22Rv1 (cell line): ENCODE measurements around the gene ZBTB42.

Source experiments
- ZFX ChIP-seq: fragments of 450-650 bp; IDR thresholded peaks from 2 replicates; pipeline ENCODE4 v1.6.1; 2017; ENCODE audit warnings: antibody characterized with exemption, borderline replicate concordance
- TF ChIP-seq, protein P1 (sequence below): fragments of 450-650 bp; IDR thresholded peaks from 2 replicates; pipeline ENCODE4 v1.5.1; 2017; ENCODE audit warnings: mild to moderate bottlenecking

DNA sequence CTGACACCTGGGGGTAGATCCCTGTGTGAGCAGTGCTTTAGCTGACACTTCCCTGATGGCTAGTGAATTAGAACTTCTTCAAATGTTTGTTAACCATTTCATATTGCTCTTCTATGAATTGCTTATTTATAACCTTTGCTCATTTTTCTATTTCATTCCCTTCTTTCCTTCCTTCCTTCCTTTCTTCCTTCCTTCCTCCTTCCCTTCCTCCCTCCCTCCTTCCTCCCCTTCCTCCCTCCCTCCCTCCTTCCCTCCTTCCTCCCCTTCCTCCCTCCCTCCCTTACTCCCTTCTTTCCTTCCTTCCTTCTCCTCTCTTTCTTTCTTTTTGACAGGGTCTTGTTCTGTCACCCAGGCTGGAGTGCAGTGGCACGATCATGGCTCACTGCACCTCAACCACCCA lies 40.8 kb downstream of the ZBTB42 start:
- TF ChIP-seq, protein P1, sequence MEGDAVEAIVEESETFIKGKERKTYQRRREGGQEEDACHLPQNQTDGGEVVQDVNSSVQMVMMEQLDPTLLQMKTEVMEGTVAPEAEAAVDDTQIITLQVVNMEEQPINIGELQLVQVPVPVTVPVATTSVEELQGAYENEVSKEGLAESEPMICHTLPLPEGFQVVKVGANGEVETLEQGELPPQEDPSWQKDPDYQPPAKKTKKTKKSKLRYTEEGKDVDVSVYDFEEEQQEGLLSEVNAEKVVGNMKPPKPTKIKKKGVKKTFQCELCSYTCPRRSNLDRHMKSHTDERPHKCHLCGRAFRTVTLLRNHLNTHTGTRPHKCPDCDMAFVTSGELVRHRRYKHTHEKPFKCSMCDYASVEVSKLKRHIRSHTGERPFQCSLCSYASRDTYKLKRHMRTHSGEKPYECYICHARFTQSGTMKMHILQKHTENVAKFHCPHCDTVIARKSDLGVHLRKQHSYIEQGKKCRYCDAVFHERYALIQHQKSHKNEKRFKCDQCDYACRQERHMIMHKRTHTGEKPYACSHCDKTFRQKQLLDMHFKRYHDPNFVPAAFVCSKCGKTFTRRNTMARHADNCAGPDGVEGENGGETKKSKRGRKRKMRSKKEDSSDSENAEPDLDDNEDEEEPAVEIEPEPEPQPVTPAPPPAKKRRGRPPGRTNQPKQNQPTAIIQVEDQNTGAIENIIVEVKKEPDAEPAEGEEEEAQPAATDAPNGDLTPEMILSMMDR = no peak
- TF ChIP-seq ZFX = no peak
